Measurements from ENCODE around the gene MYO1H. TPM values are rescaled to one million over a fixed set of nuclear protein-coding genes. Genes with fewer than 3 reads are reported as not detected.
"Not testable (repeated sequence)": the region's sequence is repeated elsewhere in the genome, so short reads cannot be mapped to it uniquely, and the experiment has no call there.

Gene MYO1H
- polyA plus RNA-seq, 3 donors, result 1.3 to 2.5 (median 1.5) TPM

- DNase-seq (ENCODE audit: extremely low read depth in 1 of 11, low read depth in 9 of 11, low spot score in 4 of 11), result peak in 3 of 11 donors; percentile 20 to 29 (median 24)
These were observed 39.9 kb downstream of the MYO1H start for GRCh38 chr12:109387425-109388166.

GRCh38 chr12:109388167-109388563, 40.5 kb downstream of the MYO1H start:
- no peak for DNase-seq (ENCODE audit: extremely low read depth in 1 of 11, low read depth in 9 of 11, low spot score in 4 of 11)

- no peak for DNase-seq (ENCODE audit: extremely low read depth in 1 of 11, low read depth in 9 of 11, low spot score in 4 of 11)
These were observed 41.4 kb downstream of the MYO1H start for GRCh38 chr12:109389146-109389545.

GRCh38 chr12:109393437-109394345, 46.0 kb downstream of the MYO1H start:
- peak in 10 of 11 donors; percentile 17 to 54 (median 44) for DNase-seq (ENCODE audit: extremely low read depth in 1 of 11, low read depth in 9 of 11, low spot score in 4 of 11)

GRCh38 chr12:109394891-109395290, 47.2 kb downstream of the MYO1H start:
- DNase-seq (ENCODE audit: extremely low read depth in 1 of 11, low read depth in 9 of 11, low spot score in 4 of 11), result no peak

- not testable (repeated sequence) for DNase-seq (ENCODE audit: extremely low read depth in 1 of 11, low read depth in 9 of 11, low spot score in 4 of 11)
These were observed 57.1 kb downstream of the MYO1H start for GRCh38 chr12:109404841-109405240.

GRCh38 chr12:109406147-109406546, 58.4 kb downstream of the MYO1H start:
- DNase-seq (ENCODE audit: extremely low read depth in 1 of 11, low read depth in 9 of 11, low spot score in 4 of 11), result not testable (repeated sequence)

GRCh38 chr12:109418848-109419480, 71.3 kb downstream of the MYO1H start:
- no peak for DNase-seq (ENCODE audit: extremely low read depth in 1 of 11, low read depth in 9 of 11, low spot score in 4 of 11)

GRCh38 chr12:109421355-109422087, 73.8 kb downstream of the MYO1H start:
- no peak for DNase-seq (ENCODE audit: extremely low read depth in 1 of 11, low read depth in 9 of 11, low spot score in 4 of 11)

- no peak for DNase-seq (ENCODE audit: extremely low read depth in 1 of 11, low read depth in 9 of 11, low spot score in 4 of 11)
These were observed 74.6 kb downstream of the MYO1H start for GRCh38 chr12:109422251-109422650.

GRCh38 chr12:109423392-109423791, 75.7 kb downstream of the MYO1H start:
- DNase-seq (ENCODE audit: extremely low read depth in 1 of 11, low read depth in 9 of 11, low spot score in 4 of 11), result no peak

GRCh38 chr12:109428037-109428629, 80.4 kb downstream of the MYO1H start:
- DNase-seq (ENCODE audit: extremely low read depth in 1 of 11, low read depth in 9 of 11, low spot score in 4 of 11), result peak in 10 of 11 donors; percentile 35 to 71 (median 60)

- not testable (repeated sequence) for DNase-seq (ENCODE audit: extremely low read depth in 1 of 11, low read depth in 9 of 11, low spot score in 4 of 11)
These were observed 81.1 kb downstream of the MYO1H start for GRCh38 chr12:109428804-109429203.

- no peak for DNase-seq (ENCODE audit: extremely low read depth in 1 of 11, low read depth in 9 of 11, low spot score in 4 of 11)
These were observed 82.5 kb downstream of the MYO1H start for GRCh38 chr12:109430244-109430643.

GRCh38 chr12:109432431-109432830, 84.7 kb downstream of the MYO1H start:
- no peak for DNase-seq (ENCODE audit: extremely low read depth in 1 of 11, low read depth in 9 of 11, low spot score in 4 of 11)

GRCh38 chr12:109432842-109433304, 85.2 kb downstream of the MYO1H start:
- DNase-seq (ENCODE audit: extremely low read depth in 1 of 11, low read depth in 9 of 11, low spot score in 4 of 11), result peak in 10 of 11 donors; percentile 35 to 73 (median 64)

GRCh38 chr12:109433618-109434017, 85.9 kb downstream of the MYO1H start:
- no peak for DNase-seq (ENCODE audit: extremely low read depth in 1 of 11, low read depth in 9 of 11, low spot score in 4 of 11)

GRCh38 chr12:109434582-109434981, 86.9 kb downstream of the MYO1H start:
- no peak for DNase-seq (ENCODE audit: extremely low read depth in 1 of 11, low read depth in 9 of 11, low spot score in 4 of 11)

Data from renal cortex interstitium (tissue), 11 donors.